H1 (cell line): ENCODE data around the gene ANXA8. TPM values are rescaled to one million over a fixed set of nuclear protein-coding genes. Genes with fewer than 3 reads are reported as not detected.
"Not testable (repeated sequence)": the region's sequence is repeated elsewhere in the genome, so short reads cannot be mapped to it uniquely, and the experiment has no call there.

ENCODE experiments used
- CTCF ChIA-PET: fragments of 300-600 bp; sonication (Branson Sonifier 250); formaldehyde crosslinking; loops from one replicate; lab custom pipeline; 2021; ENCODE audit not compliant: partially characterized antibody; lab: Charles Lee
- POLR2A ChIA-PET: fragments of 300-600 bp; sonication (Branson Sonifier 250); formaldehyde crosslinking; loops from one replicate; lab custom pipeline; 2021; ENCODE audit warnings: inconsistent platforms; ENCODE audit not compliant: partially characterized antibody; lab: Charles Lee
- DNase-seq, 2 experiments: peaks; one replicate each; pipeline versions ENCODE4 v3.0.0 to v3.0.0-alpha.2; 2010 to 2022; ENCODE audit warnings: low spot score in 2 of 2, low read depth in 1 of 2, mixed read lengths in 1 of 2
- FAIRE-seq: peaks from 2 replicates; lab custom pipeline; 2011; peaks lifted over from hg19 to GRCh38; lab: Jason Lieb, UNC
- H2AFZ ChIP-seq: 2 replicates; pipeline ENCODE4 v1.8.1; 2012; ENCODE audit warnings: low read length, inconsistent platforms
- H2AK5ac ChIP-seq: 2 replicates; pipeline ENCODE4 v1.6.1; 2013; ENCODE audit warnings: low read depth, low read length
- H2BK120ac ChIP-seq: replicated peaks from 2 replicates; pipeline ENCODE3; 2013; ENCODE audit warnings: low read depth, low read length, inconsistent platforms
- H2BK12ac ChIP-seq: 2 replicates; pipeline ENCODE4 v1.6.1; 2013; ENCODE audit warnings: low read depth, low read length
- H2BK15ac ChIP-seq: 2 replicates; pipeline ENCODE4 v1.6.1; 2013; ENCODE audit warnings: low read length
- H2BK20ac ChIP-seq: 2 replicates; pipeline ENCODE4 v1.6.1; 2013; ENCODE audit warnings: low read length
- H2BK5ac ChIP-seq: 2 replicates; pipeline ENCODE4 v1.6.1; 2013; ENCODE audit warnings: low read depth, low read length
- H3K14ac ChIP-seq: 2 replicates; pipeline ENCODE4 v1.6.1; 2013; ENCODE audit warnings: inconsistent platforms; ENCODE audit not compliant: insufficient read length
- H3K18ac ChIP-seq: 2 replicates; pipeline ENCODE4 v1.6.1; 2013; ENCODE audit warnings: low read length; ENCODE audit errors: extremely low read depth
- H3K23ac ChIP-seq: 2 replicates; pipeline ENCODE4 v1.6.1; 2013; ENCODE audit warnings: inconsistent platforms; ENCODE audit not compliant: insufficient read length
- H3K23me2 ChIP-seq: 2 replicates; pipeline ENCODE4 v1.6.1; 2013; ENCODE audit warnings: low read depth, low read length
- H3K27ac ChIP-seq: 2 replicates; pipeline ENCODE4 v1.6.1; 2011; ENCODE audit warnings: low read depth, low read length, inconsistent platforms
- H3K27me3 ChIP-seq, 4 experiments: replicated peaks in 1 of 4; 1 replicate in 1 of 4; 2 replicates in 3 of 4; pipeline versions ENCODE4 v1.6.1 to v1.8.1; 2011 to 2013; ENCODE audit warnings: low read length in 3 of 4, mild to moderate bottlenecking in 3 of 4, inconsistent platforms in 2 of 4, mixed read lengths in 2 of 4, moderate library complexity in 1 of 4; ENCODE audit not compliant: control insufficient read depth in 3 of 4, insufficient read depth in 3 of 4; ENCODE audit errors: extremely low read depth in 1 of 4
- H3K36me3 ChIP-seq, 4 experiments: 2 replicates each; pipeline versions ENCODE4 v1.6.1 to v1.8.1; 2011 to 2013; ENCODE audit warnings: mild to moderate bottlenecking in 4 of 4, low read length in 3 of 4, moderate library complexity in 2 of 4, control low read depth in 1 of 4, inconsistent platforms in 1 of 4; ENCODE audit not compliant: insufficient read depth in 4 of 4, control insufficient read depth in 2 of 4
- H3K4ac ChIP-seq: replicated peaks from 2 replicates; pipeline ENCODE3; 2013; ENCODE audit warnings: low read length, low read depth, mixed read lengths, inconsistent platforms; ENCODE audit not compliant: insufficient read length
- H3K4me1 ChIP-seq, 4 experiments: replicated peaks in 1 of 4; 1 replicate in 1 of 4; 2 replicates in 3 of 4; pipeline versions ENCODE4 v1.6.1 to v1.8.1; 2011 to 2013; ENCODE audit warnings: low read length in 3 of 4, inconsistent platforms in 2 of 4, mixed read lengths in 1 of 4; ENCODE audit not compliant: insufficient read depth in 4 of 4, control insufficient read depth in 3 of 4
- H3K4me2 ChIP-seq, 2 experiments: 2 replicates each; pipeline versions ENCODE4 v1.6.1 to v1.8.1; 2011 to 2013; ENCODE audit warnings: low read depth in 2 of 2, low read length in 2 of 2, control low read depth in 1 of 2, inconsistent platforms in 1 of 2, mild to moderate bottlenecking in 1 of 2; ENCODE audit not compliant: insufficient read depth in 1 of 2
- H3K4me3 ChIP-seq, 4 experiments: fragments of 200-600, 300-600 bp in 1 of 4; sonication (generic), shearing (Covaris generic), sonication (Bioruptor Twin) in 1 of 4; 2 replicates each; pipeline versions ENCODE4 v1.5.1 to v1.8.1; 2011 to 2016; ENCODE audit warnings: low read length in 4 of 4, low read depth in 3 of 4, control low read depth in 2 of 4, inconsistent platforms in 2 of 4, mild to moderate bottlenecking in 2 of 4, mixed read lengths in 1 of 4, moderate library complexity in 1 of 4; ENCODE audit not compliant: insufficient read depth in 2 of 4; ENCODE audit errors: extremely low read depth in 1 of 4
- H3K56ac ChIP-seq: replicated peaks from 2 replicates; pipeline ENCODE3; 2013; ENCODE audit warnings: low read depth, mild to moderate bottlenecking, mixed read lengths, low read length, inconsistent platforms; ENCODE audit not compliant: insufficient read length
- H3K79me1 ChIP-seq: 2 replicates; pipeline ENCODE4 v1.6.1; 2013; ENCODE audit warnings: low read depth, low read length, control low read depth
- H3K79me2 ChIP-seq, 2 experiments: 2 replicates each; pipeline versions ENCODE4 v1.6.1 to v1.8.1; 2012 to 2013; ENCODE audit warnings: low read length in 2 of 2, mild to moderate bottlenecking in 2 of 2, inconsistent platforms in 1 of 2; ENCODE audit not compliant: insufficient read depth in 2 of 2, control insufficient read depth in 1 of 2
- H3K9ac ChIP-seq, 4 experiments: replicated peaks in 1 of 4; 1 replicate in 1 of 4; 2 replicates in 3 of 4; pipeline versions ENCODE4 v1.6.1 to v1.8.1; 2011 to 2013; ENCODE audit warnings: low read depth in 3 of 4, low read length in 3 of 4, control low read depth in 2 of 4, mild to moderate bottlenecking in 2 of 4, moderate library complexity in 2 of 4, inconsistent platforms in 1 of 4; ENCODE audit errors: extremely low read depth in 1 of 4
- H3K9me3 ChIP-seq, 2 experiments: 2 replicates each; pipeline versions ENCODE4 v1.6.1 to v1.8.1; 2012 to 2013; ENCODE audit warnings: mild to moderate bottlenecking in 2 of 2, moderate library complexity in 2 of 2, control low read depth in 1 of 2, inconsistent platforms in 1 of 2, low read depth in 1 of 2, low read length in 1 of 2, mixed read lengths in 1 of 2; ENCODE audit not compliant: insufficient read depth in 2 of 2
- H4K20me1 ChIP-seq, 2 experiments: replicated peaks in 1 of 2; 2 replicates each; pipeline versions ENCODE3 to v1.8.1; 2011 to 2013; ENCODE audit warnings: inconsistent platforms in 2 of 2, low read length in 2 of 2, mild to moderate bottlenecking in 1 of 2; ENCODE audit not compliant: insufficient read depth in 2 of 2, control insufficient read depth in 1 of 2
- H4K5ac ChIP-seq: 2 replicates; pipeline ENCODE4 v1.6.1; 2013; ENCODE audit warnings: low read length, low read depth, mixed read lengths, inconsistent platforms; ENCODE audit not compliant: insufficient read length
- H4K8ac ChIP-seq: 2 replicates; pipeline ENCODE4 v1.8.0; 2013; ENCODE audit warnings: mild to moderate bottlenecking, moderate library complexity, low read length, inconsistent platforms; ENCODE audit not compliant: insufficient read depth; ENCODE audit errors: extremely low read depth
- H4K91ac ChIP-seq: replicated peaks from 2 replicates; pipeline ENCODE3; 2013; ENCODE audit warnings: low read length, mixed read lengths, inconsistent platforms; ENCODE audit not compliant: insufficient read length
- WGBS, 2 experiments: shearing (Covaris generic) in 1 of 2; methylation state at CpG; one replicate each; pipeline versions ENCODE4 v1.1.6 to v1.1.7; 2013 to 2015; ENCODE audit warnings: low lambda C conversion rate in 2 of 2, mixed read lengths in 2 of 2, inconsistent platforms in 1 of 2, low coverage in 1 of 2, missing lambda C conversion rate in 1 of 2; ENCODE audit not compliant: insufficient replicate concordance in 2 of 2, insufficient coverage in 1 of 2, insufficient read length in 1 of 2; ENCODE audit errors: extremely low coverage in 1 of 2, missing lambda C conversion rate in 1 of 2; 5-methylcytosine and 5-hydroxymethylcytosine counted together
- polyA plus RNA-seq, 7 experiments: library from polyadenylated mRNA; depleted of rRNA in 3 of 7; stranded (reverse) in 5 of 7; unstranded in 2 of 7; fragments of >200 nt in 5 of 7; fragments of 200-250 nt in 2 of 7; gene quantifications; 1 replicate in 5 of 7; 2 replicates in 1 of 7; 4 replicates in 1 of 7; pipeline versions ENCODE4 v1.2.1 to v1.2.3, GENCODE V29; 2011 to 2013; ENCODE audit warnings: missing spikeins in 2 of 7, mixed read lengths in 2 of 7
- total RNA-seq: library from RNA; stranded (reverse); fragmentation: NEBNext Ultra II Directional; extraction: Animal tissue kit (Norgen Biotek cat#: 25700); gene quantifications from 2 replicates; pipeline ENCODE4 v1.2.1, GENCODE V29; 2021

Gene ANXA8
- total and polyA plus RNA-seq, 2 of the 8 experiments (the other 6 are each of a cell fraction or from before 2014, with no cell fraction given): 0.15 TPM; not detected in 1

GRCh38 chr10:47462577-47463358 is 21.1 kb downstream of the ANXA8 start:
- H3K4me2 ChIP-seq, H3K36me3 ChIP-seq, H3K79me2 ChIP-seq, FAIRE-seq, H3K4me1 ChIP-seq, H3K14ac ChIP-seq, H4K20me1 ChIP-seq, H3K79me1 ChIP-seq, H2BK12ac ChIP-seq, H3K27me3 ChIP-seq, H2BK120ac ChIP-seq, H3K4me3 ChIP-seq, H3K18ac ChIP-seq, H2AFZ ChIP-seq, H4K5ac ChIP-seq, H3K4ac ChIP-seq, H2AK5ac ChIP-seq, H4K8ac ChIP-seq, H3K9me3 ChIP-seq, H3K23ac ChIP-seq, H3K56ac ChIP-seq, CTCF ChIA-PET, H2BK5ac ChIP-seq, H2BK15ac ChIP-seq, H3K23me2 ChIP-seq, H3K9ac ChIP-seq, H2BK20ac ChIP-seq, POLR2A ChIA-PET, H4K91ac ChIP-seq, H3K27ac ChIP-seq: not testable (repeated sequence)
- no CpG with 5 or more reads among the region's 9 CpGs for WGBS, 2 experiments
- peak in 1 of 2 experiments; percentile 35 for DNase-seq
